Astrocyte of the hippocampus (primary cell): ENCODE measurements around the gene IQCN.

Experiments used
- DNase-seq: peaks from one replicate; pipeline ENCODE4 v3.0.0; 2011; ENCODE audit warnings: low read depth, low spot score

The IQCN gene, protein sequence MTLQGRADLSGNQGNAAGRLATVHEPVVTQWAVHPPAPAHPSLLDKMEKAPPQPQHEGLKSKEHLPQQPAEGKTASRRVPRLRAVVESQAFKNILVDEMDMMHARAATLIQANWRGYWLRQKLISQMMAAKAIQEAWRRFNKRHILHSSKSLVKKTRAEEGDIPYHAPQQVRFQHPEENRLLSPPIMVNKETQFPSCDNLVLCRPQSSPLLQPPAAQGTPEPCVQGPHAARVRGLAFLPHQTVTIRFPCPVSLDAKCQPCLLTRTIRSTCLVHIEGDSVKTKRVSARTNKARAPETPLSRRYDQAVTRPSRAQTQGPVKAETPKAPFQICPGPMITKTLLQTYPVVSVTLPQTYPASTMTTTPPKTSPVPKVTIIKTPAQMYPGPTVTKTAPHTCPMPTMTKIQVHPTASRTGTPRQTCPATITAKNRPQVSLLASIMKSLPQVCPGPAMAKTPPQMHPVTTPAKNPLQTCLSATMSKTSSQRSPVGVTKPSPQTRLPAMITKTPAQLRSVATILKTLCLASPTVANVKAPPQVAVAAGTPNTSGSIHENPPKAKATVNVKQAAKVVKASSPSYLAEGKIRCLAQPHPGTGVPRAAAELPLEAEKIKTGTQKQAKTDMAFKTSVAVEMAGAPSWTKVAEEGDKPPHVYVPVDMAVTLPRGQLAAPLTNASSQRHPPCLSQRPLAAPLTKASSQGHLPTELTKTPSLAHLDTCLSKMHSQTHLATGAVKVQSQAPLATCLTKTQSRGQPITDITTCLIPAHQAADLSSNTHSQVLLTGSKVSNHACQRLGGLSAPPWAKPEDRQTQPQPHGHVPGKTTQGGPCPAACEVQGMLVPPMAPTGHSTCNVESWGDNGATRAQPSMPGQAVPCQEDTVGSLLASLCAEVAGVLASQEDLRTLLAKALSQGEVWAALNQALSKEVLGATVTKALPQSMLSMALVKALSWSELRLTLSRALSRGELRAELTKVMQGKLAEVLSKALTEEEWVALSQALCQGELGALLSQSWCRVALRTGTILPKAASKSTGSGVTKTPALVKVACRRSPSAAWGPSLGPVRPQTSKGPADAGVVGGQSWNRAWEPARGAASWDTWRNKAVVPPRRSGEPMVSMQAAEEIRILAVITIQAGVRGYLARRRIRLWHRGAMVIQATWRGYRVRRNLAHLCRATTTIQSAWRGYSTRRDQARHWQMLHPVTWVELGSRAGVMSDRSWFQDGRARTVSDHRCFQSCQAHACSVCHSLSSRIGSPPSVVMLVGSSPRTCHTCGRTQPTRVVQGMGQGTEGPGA (N-terminal part only)

DNA sequence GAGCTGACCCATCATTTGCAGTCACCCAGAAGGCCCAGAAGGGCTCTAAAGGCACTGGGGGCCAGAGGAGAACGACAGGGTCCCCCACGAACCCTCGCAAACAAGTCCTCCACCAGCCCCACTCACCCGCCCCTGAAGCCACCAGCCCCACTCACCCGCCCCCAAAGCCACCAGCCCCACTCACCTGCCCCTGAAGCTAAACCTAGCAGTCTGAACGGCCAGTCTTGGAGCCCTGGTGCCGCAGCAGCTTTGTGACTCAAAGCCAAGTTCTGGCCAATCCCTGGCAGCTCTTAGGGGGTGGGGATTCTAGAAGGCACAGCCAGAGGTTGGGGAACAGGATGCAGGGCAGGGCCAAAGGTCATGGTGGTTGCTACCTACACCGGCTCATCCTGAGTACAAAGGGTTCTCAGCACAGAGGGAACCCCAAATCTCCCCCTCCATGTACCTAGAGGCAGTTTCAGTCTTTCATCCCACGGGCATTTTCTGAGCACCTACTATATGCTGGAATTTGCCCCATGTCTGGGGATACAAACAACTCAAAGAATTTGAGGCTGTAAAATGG is at the start of gene IQCN:
Gene IQCN, minus strand, starts transcription at position 234 of the 562 bp plus-strand sequence. CDS start 4,974 bp downstream, outside the sequence.
- peak; percentile 59 for DNase-seq

DNA sequence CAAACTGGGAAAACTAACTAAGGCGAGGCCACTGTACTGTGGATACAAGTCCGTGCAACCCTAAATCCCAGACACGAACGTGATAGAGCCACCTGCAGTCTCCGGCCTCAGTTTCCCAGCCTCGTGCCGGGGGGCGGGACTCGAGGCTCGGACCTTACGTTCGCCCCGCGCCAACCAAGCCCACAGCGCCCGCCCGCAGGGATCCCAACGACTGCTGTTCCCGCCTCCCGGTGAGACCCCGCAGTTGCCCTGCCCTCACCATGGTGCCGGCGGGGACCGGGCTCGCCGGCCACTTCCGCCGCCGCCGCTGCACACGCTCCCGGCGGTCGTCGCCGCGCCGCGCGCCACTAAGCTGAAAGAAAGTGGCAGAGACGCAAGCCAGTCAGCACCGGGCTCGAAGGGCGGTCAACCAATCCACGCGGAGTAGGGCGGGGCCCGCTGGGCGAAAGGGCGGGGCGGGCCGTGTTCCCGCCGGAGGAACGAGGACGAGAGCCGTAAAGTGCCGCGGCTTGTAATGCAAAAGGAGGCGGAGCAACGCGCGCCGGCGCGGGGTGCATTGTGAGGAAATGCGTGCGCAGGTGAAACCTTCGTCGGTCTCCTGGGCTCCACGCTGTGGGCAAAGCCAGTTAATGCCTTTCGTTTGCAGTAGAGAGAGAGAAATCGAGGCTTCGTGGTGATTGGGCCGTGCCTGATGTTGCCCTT is 48.7 kb upstream of the IQCN start, which contains the start of gene LSM4:
Gene LSM4, minus strand, starts transcription at position 318 of the 702 bp plus-strand sequence. Its CDS starts 56 bp downstream, at position 262.
- peak; percentile 99 for DNase-seq

DNA sequence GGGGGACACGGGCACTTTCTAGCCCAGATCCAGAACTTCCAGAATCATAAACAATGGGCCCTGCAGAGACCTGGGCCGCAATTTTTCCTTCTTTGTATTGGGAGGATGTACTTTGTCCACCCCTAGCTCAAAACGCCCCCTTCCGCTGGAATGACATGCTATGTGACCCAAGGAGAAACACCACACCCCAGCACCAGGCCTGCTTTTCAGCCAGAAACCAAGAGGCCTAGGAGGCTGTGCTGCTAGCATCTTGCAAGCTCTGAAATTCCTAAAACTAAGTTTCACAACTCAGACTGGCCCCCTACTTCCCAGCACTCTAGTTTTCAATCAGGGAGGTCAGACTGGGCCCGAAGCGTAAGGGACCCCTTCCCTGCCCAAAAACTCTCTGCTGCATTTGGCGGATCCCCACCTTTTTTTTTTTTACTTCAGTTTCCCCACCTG is 48.1 kb upstream of the IQCN start:
- DNase-seq = peak; percentile 65

DNA sequence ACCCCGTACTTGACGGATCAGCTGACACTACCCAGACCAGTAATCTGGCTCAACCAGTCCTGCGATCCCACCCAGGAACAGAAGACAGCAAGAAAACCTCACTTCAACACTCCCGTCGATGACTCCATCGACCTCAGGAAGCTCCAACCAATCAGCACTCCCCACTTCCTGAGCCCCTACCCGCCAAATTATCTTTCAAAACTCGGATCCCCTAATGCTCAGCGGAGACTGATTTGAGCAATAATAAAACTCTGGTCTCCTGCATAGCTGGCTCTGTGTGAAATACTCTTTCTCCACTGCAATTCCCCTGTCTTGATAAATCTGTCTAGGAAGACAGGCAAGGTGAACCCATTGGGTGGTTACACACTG is 47.5 kb upstream of the IQCN start:
- DNase-seq = no peak

DNA sequence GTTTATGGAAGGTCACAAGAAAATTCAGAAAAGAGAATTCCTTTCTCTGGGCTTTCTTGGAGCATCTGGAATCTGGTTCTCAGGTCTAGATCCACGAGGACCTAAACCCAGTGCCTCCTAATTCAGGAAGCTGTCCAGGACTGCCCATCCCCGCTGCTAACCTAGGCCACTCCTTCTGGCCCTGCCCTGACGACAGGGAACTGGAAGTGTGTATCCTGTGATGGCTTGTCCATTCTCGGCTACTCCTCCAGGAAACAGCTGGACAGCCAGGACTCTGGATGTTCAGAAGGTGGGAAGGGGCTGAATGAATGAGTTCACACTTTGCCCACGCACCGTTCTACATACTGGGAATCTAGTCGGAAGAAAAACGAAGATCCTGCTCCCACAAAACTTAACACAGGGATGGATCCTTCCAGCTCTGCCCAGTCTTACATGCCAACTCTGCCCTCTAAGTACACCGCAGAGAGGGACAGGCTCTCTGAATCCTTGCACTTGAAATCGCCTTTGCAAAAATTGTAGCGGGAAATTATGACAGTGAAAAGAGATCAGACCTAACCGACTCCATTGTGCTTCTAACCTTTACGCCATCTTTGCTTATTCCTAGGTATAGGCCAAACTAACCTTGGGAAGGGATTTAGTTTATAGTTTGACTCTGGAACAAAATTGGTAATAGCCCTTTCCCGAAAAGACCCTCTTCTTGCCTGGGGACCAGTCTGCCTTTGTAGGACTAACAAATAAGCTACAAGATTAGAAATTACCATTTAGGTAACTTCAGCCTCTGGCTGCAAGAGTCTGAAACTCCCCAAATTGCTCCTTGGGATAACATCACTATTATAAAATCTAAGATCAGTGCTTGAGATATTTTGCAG is 46.8 kb upstream of the IQCN start:
- no peak for DNase-seq

DNA sequence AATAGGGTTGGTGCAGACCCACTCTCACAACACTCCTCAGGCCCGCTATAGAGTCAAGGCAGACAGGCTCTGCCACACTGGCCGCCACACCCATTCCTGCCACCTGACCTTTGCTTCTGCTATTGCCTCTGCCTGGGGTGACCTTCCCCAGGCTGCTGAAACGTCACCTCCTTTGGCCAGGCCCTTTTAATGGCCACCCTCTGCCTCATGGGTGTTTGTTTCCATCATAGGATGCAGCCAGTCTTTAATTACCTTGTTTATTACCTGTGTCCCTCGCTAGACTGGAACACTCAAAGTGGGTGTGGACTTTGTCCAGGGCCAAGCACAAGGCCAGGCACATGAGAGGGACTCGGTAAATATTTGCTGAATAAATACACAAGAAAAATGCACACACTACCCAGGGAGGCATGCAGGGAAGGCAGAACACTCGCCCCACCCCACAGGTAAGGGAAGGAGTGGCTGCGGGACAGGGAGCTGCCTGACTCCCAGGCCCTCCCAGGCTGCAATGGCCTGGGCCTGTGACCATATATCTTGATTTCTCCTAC is 45.4 kb upstream of the IQCN start:
- no peak for DNase-seq

DNA sequence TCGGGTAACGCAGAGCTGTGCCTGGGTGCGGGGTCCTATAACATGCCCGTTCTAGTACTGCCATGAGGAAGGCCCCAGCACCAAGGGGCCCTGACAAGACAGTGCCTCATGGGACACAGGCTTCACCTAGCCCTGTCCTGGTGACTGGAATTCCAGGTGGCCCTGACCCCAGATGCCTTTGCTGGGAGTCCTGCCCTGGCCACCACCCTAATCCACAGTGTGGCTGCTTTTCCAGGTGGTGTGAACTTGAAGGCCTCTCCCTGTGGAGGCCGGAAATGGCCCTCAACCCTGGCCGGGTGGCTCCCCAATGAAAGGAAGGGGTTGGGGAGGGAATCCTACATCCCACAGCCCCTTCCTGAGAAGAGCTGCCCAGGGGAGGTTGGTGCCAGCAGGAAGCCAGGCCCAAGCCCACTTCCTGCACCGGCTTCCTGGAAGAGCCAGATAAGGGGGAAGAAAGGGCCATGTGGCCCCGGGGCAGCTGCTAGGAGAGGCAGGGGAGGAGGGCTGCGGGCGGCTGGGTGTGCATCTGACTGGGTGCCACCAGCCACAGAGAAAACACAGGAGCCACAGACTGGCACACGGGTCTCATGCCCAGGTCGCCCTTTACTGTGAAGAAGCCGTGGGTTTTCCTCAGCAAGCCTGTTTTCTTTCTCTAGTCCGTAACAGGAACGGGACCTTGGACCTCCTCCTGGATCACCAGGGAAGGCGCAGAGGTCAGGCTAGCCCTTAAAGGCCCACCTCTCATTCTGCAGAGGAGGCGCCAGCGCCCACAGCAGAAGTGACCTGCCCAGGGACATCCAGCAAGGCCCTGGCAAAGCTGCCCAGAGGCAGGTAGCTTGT is 43.9 kb upstream of the IQCN start:
- DNase-seq = no peak

DNA sequence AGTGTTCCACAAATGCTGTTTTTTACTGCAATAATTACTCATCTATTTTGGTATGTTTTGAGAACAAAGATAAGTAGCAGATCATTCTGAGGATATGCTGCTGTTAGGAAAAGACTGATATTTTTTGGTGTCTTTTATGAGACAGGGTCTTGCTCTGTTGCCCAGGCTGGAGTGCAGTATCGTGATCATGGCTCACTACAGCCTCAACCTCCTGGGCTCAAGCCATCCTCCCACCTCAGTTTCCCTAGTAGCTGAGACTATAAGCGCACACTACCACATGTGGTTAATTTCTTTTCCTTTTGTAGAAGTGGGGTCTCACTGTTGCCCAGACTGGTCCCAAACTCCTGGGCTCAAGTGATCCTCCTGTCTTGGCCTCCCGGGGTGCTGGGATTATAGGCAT is 39.1 kb upstream of the IQCN start:
- DNase-seq = no peak

DNA sequence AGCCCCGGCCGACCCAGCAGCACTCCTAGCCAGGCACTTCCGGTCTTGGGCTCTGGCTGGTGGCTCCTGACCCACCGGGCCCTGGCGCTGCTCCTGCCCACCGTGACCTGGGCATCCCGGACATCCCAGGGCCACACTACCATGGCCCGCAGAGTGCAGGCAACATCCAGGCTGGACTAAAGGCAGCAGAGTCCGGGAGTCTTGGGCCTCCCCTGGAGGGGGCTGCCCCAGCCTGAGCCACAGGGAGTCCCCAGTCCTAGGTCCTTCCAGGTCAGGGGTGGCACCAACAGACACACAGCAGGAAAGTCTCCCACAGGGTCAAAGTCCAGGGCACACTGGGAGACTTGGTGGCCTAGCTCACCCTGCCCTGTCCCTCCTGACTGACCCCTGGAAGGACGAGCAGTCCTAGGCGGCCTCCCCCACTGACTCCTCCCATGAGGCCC is 37.9 kb upstream of the IQCN start:
- DNase-seq = no peak

DNA sequence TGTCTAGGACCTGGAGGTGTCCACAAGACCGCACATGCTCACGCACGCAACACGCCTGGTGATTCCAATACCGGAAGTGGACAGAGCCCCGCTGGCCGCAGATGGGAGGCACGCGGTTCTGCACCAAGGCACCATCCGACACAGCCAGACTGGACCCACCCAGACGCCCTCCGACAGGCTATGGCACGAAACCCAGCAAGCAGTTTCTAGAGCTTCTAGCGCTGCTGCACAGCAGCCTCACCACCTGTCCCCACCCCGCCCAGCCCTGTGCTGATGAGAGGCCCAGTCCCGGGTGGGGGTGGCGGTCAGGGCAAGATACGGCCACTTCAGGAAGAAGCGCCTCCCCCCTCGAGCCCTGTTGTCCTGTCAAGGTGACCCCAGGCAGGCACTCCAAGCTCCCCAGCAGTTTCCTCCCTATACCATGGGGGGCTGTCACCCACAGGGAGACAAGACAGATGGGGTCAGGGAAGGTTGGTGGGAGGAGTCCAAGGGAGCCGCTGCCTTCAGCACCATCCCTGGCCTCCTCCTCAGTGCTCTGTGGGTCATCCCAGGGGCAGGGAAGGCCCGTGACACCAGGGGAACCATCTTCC is 37.3 kb upstream of the IQCN start:
- DNase-seq = no peak

DNA sequence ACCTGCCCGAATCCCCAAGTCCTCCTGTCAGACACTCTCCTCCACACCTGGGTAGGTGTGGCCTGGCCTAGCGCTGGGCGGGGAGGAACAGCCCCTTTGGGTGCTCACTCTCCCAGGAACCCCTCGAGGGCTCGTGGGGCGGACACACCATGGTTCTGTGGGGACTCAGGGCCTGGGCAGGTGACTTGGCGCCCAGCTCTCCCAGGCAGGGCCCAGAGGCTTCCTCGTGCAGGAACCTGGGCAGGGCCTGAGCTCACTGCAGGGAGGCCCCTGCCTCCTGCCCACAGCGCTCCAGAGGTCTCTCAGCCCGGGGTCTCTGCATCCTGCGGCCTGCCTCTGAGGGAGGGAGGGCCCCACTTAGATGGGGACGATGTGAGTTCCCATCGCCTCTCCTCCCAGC is 36.7 kb upstream of the IQCN start:
- DNase-seq = no peak

DNA sequence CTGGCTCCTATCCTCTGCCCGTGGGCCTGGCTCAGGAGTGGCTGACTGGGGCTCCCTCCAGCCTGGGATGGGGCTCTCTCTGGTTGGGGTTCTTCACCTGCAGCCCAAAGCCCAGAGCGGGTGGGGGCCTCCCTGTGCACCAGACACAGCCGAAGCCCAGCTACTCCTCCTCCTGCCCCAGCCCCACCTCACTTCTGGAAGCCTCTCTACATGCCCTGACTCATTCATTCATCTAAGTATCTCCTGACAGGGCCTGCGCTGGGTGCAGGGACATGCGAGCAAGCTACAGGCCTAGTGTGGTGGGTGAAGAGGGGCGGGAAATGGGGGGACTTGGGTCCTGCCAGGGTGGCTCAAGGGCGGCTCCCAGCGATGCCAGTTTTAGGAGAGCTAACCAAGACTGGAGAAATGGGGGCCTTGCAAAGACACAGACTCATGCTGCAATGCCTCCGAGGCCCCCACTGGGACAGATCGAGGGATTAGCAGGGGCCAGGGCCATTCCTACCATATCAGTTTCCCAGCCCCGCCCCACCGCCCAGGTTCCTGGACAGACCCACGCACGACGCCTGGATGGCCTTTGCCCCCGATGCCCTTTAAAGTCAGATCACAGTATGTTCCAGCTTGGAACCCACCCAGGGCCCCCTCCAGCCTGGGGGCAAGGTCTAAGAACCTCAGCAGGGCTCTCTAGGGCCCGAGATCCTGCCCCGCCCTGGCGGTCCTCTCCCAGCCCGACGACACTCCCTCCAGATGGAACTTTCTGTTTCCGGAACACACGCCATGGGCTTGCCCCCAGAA is 36.1 kb upstream of the IQCN start:
- no peak for DNase-seq

DNA sequence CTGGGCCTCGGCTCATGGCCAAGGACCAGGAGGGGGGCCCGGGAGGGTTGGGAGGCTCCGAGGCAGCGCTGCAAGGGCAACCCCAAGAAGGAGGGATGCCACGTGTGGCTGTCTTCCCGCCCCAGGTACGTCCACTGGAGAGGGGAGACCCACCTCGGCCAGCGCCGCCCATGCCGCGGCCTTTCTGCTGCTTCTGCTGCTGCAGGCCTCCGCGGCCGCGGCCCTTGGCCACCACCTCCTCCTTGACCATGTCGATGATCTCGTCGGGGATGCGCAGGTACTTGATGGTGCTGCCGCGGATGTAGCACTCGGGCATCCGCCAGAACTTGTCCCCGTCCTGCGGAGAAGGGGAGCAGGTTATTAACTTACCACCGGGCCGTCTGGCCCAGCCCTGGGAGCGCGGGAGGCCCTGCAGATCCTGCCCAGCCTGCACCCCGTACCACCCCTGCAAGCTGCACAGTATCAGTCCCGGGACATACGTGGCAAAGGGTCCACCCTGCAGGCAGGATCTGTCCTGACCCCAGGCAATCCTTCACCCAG is 35.3 kb upstream of the IQCN start:
- DNase-seq = no peak

DNA sequence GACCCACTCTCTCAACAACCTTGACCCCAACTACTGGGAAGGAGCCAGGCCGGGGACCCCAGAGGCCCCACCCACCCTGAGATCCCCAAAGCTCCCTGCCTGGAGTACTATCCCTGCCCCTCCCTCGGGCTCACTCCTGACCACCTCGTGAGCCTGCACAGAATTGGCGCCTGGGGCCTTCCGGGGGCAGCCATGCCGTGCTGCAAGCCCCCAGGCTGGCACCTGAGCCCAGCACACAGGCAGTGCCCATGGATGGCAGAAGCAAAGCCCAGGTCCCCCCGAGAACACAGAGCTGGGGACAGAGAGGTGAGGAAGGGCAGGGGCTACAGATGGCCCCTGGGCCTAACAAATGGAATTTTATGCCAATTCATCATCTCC is 34.7 kb upstream of the IQCN start:
- no peak for DNase-seq

DNA sequence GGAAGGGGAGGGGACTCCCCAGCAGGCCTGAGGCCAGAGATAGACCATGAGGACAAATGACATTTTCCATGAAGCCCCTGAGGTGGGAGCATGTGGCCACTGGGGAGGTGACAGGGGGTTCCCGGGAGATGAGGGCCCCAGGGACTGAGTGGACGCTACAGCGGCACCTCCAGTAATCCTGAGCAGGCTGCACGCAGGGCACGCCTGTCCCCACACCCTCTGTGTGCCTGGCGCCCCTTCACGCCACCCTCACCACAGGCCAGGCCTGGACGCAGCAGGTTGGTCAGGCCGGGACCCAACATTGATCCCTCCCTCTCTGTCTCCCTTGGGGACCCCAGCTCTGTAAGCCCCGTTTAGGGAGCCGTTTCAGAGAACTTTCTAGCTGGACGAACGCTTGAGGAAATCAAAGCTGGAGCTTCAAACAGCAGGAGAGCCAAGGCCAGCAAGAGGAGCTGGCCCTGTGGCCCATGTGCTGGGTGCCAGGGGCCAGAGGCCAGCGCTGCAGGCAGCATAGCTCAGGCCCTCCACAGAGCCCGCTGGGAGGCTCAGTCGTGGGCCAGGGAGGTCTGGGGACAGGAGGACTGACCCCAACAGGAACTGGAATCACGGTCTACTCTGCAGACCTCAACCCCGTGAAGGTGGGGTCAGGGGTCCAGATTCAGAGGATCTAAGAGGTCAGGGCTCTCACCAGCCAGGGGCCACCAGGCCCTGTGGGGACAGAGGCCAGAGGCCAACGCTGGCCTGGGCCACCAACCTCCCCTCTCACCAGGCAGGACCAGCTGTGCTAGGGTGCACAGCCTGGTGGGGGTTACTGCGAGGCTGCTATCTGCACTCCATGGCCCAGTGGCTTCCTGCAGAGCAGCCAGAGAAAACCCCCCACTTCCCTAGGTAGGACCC is 34.0 kb upstream of the IQCN start:
- DNase-seq = no peak

DNA sequence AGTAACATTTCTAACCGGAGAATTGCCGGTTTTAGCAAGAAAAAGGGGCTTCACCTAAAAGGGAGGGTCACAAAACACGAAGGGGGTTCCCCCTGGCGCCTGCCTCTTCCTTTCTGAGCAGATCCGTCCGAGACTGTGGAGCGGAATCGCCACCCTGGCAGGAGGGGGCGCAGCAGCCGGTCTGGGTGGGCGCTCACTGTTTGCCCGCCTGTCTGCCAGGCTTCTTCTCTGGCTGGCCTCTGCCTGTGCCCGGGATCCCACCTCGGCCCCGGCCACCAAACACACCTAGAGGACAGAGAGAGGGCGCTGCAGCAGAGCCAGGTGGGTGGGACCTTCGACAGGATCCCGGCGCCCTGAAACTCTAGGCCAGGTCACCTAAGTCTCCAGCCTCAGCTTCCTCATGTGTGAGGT is 33.0 kb upstream of the IQCN start:
- DNase-seq = no peak
